Kidney epithelial cell (primary cell): ENCODE data around the gene CRYAB. TPM values are rescaled to one million over a fixed set of nuclear protein-coding genes. Genes with fewer than 3 reads are reported as not detected.

Experiments
- DNase-seq: peaks from one replicate; pipeline ENCODE4 v3.0.0-alpha.2; 2010; ENCODE audit warnings: low read depth
- H3K27me3 ChIP-seq: 2 replicates; pipeline ENCODE4 v1.6.0; 2011; ENCODE audit warnings: low read length; ENCODE audit not compliant: control insufficient read depth, insufficient read depth
- H3K36me3 ChIP-seq: 2 replicates; pipeline ENCODE4 v1.5.1; 2011; ENCODE audit warnings: low read length; ENCODE audit not compliant: control insufficient read depth, insufficient read depth
- H3K4me3 ChIP-seq: 2 replicates; pipeline ENCODE4 v1.5.1; 2011; ENCODE audit warnings: low read depth, mild to moderate bottlenecking, control low read depth, low read length
- CTCF ChIP-seq: IDR thresholded peaks from 2 replicates; pipeline ENCODE4 v1.5.1; 2011; ENCODE audit warnings: mild to moderate bottlenecking, moderate library complexity, low read length, control low read depth, inconsistent platforms; ENCODE audit not compliant: insufficient read depth, poor library complexity, severe bottlenecking
- total RNA-seq: library from RNA; depleted of rRNA; stranded (reverse); fragments of >200 nt; gene quantifications from 2 replicates; pipeline ENCODE4 v1.2.3, GENCODE V29; 2015

CRYAB gene
- total RNA-seq, 1 donor from 2014 or later = 23.9 TPM

GRCh38 chr11:111910676-111911562, 651 bp downstream of the CRYAB start:
- no peaks in the 10 kb centered on the region for H3K27me3 ChIP-seq
- no peak for DNase-seq
- TF ChIP-seq CTCF = no peak
- no peaks in the 10 kb centered on the region for H3K36me3 ChIP-seq
- H3K4me3 ChIP-seq = no peak overlapping the region

- H3K36me3 ChIP-seq = no peaks in the 10 kb centered on the region
- H3K27me3 ChIP-seq = no peaks in the 10 kb centered on the region
- no peak for DNase-seq
- H3K4me3 ChIP-seq = no peak overlapping the region
- no peak for TF ChIP-seq CTCF
Measured at GRCh38 chr11:111909378-111909777, 2.2 kb downstream of the CRYAB start.

- H3K4me3 ChIP-seq = no peak overlapping the region
- no peak for TF ChIP-seq CTCF
Measured at GRCh38 chr11:111908639-111909305, 2.8 kb downstream of the CRYAB start.

GRCh38 chr11:111906680-111907079, 4.9 kb downstream of the CRYAB start:
- no peaks in the 10 kb centered on the region for H3K27me3 ChIP-seq
- no peaks in the 10 kb centered on the region for H3K36me3 ChIP-seq
- DNase-seq = no peak
- TF ChIP-seq CTCF = no peak
- no peak overlapping the region for H3K4me3 ChIP-seq

More at GRCh38 chr11:111908639-111909305, 2.8 kb downstream of the CRYAB start:
- Histone ChIP-seq H3K36me3 (no peaks in the 10 kb centered on the region), H3K27me3 (no peaks in the 10 kb centered on the region)
- no peak for DNase-seq

- H3K4me3 ChIP-seq = no peak overlapping the region
- no peak for DNase-seq
- H3K27me3 ChIP-seq = no peaks in the 10 kb centered on the region
- no peak for TF ChIP-seq CTCF
- H3K36me3 ChIP-seq = no peaks in the 10 kb centered on the region
Measured at GRCh38 chr11:111905411-111905810, 6.2 kb downstream of the CRYAB start.
